ENCODE results near the gene RGPD5.
"Not testable (repeated sequence)": the region's sequence is repeated elsewhere in the genome, so short reads cannot be mapped to it uniquely, and the experiment has no call there.

The RGPD5 gene

DNA sequence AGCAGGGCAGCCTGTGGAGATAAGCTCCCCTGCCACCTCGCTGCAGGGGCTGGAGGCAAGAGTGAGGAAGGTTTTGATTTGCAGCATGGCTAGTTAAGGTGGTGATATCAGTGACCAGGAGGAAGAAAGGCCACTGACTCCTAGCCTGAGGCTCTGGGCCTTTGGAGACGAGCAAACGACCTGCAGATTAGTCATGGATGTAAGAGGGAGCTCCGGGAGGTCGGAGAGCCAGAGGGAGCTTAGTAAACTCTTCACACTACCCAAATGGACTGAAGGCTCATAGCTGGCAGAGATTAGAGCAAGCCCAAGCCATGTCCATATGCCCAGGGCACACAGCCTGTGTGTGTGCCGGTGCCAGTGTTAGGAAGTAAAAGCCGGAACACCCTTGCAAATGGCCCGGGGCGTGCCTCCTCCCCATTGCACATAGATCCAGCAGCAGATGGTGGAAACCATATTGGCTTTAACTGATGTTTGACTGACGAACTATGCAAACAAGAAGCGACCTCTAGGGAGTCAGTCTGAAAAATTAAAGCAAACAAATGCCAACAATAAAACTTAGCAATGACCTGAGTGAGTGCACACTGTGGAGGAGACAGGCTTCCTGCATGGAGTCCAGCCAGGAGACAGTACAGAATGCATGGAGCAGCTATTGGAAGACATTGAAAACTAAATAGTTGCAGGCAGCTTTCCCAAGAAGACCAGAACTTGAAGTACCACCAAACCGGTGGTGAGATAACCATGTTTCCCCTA is 2.4 kb upstream of the RGPD5 start:
- H3K9ac ChIP-seq (ENCODE audit: low read length); H3K27ac ChIP-seq (ENCODE audit: low read depth, low read length); H3K4me3 ChIP-seq (ENCODE audit: low read length); H3K4me1 ChIP-seq (ENCODE audit: control insufficient read depth, insufficient read depth, low read length); H3K36me3 ChIP-seq (ENCODE audit: control insufficient read depth, insufficient read depth, low read length); H3K27me3 ChIP-seq (ENCODE audit: control insufficient read depth, insufficient read depth, low read length): not testable (repeated sequence)

DNA sequence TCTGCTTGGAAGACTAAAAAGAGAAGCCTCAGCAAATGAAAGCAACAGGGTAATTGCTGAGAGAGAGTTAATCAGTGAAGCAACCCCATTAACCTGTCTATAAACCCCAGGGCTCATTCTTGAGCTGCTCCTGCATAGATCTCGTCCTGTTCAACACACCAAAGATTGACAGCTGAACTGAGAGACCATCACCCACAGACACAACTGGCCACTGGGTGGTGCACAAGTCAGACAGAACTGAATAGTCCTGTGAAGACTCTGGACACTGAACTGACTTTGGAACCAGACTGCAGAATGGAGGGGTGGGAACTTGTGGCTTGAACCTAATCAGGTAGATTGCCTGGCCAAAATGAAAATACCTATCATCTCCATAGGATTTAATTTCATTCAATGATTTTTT is 1.4 kb upstream of the RGPD5 start:
- not testable (repeated sequence) for H3K36me3 ChIP-seq (ENCODE audit: control insufficient read depth, insufficient read depth, low read length); H3K27ac ChIP-seq (ENCODE audit: low read depth, low read length); H3K4me3 ChIP-seq (ENCODE audit: low read length); H3K27me3 ChIP-seq (ENCODE audit: control insufficient read depth, insufficient read depth, low read length); H3K4me1 ChIP-seq (ENCODE audit: control insufficient read depth, insufficient read depth, low read length); H3K9ac ChIP-seq (ENCODE audit: low read length)

DNA sequence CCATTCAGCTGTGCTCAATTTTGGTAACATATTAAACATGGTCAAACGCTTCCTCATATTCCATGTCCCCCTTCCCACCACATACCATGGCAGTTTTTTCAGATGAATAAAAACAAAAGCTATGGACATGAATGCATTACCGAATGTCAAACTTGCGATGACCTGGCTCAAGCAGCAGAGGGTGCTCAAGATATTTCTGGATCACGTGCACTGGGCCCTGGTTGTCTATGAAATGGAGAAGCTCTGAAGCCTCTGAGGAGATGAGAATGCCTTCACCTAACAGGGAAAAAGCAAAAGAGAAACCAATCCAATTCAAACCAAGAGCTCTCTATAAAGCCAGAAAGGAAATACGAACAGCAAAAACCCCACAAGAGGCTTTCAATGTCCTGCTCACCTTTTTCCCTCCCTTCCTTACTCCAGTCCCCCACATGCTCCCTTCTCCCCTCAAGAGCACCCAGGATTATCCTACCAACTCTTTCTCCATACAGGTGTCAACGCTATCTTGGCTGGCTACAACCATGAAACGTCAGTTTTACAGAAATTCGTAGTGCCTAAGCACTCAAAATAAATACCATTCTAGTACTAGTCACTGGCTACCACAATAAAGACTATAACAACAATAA is 77.1 kb downstream of the RGPD5 start:
- not testable (repeated sequence) for H3K4me3 ChIP-seq (ENCODE audit: low read length); H3K27me3 ChIP-seq (ENCODE audit: control insufficient read depth, insufficient read depth, low read length); H3K27ac ChIP-seq (ENCODE audit: low read depth, low read length); H3K9ac ChIP-seq (ENCODE audit: low read length); H3K4me1 ChIP-seq (ENCODE audit: control insufficient read depth, insufficient read depth, low read length); H3K36me3 ChIP-seq (ENCODE audit: control insufficient read depth, insufficient read depth, low read length)

DNA sequence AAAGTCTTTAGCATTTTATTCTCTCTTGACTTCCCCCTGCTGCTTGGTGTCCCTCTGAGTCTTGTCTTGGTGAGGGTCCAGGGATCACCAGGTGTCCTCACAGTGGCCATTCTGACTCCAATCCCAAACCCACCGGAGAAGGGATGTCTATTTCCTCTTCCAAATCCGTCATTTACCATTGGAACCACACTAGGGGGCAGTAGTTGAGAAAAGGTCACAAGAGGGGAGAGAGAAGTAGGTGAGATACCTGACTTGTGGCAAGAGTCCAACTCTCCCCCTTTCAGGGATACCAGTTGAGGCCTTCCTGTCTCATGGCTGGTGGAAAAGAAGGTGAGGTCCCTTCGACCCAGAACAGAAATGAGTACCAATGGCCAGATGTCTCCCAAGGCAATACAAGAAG is 82.5 kb downstream of the RGPD5 start:
- not testable (repeated sequence) for H3K9ac ChIP-seq (ENCODE audit: low read length); H3K27me3 ChIP-seq (ENCODE audit: control insufficient read depth, insufficient read depth, low read length); H3K4me1 ChIP-seq (ENCODE audit: control insufficient read depth, insufficient read depth, low read length); H3K36me3 ChIP-seq (ENCODE audit: control insufficient read depth, insufficient read depth, low read length); H3K4me3 ChIP-seq (ENCODE audit: low read length); H3K27ac ChIP-seq (ENCODE audit: low read depth, low read length)

DNA sequence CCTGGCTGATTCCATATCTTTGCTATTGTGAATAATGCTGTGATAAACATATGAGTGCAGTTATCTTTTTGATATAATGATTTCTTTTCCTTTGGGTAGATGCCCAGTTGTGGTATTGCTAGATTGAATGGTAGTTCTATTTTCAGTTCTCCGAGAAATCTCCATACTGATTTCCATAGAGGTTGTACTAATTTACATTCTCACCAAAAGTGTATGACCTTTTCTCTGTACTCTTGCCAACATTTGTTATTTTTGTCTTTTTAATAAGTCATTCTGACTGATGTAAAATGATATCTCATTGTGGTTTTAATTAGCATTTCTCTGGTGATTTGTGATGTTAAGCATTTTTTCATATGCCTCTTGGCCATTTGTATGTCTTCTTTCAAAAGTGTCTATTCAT is 88.0 kb downstream of the RGPD5 start:
- not testable (repeated sequence) for H3K36me3 ChIP-seq (ENCODE audit: control insufficient read depth, insufficient read depth, low read length); H3K27ac ChIP-seq (ENCODE audit: low read depth, low read length); H3K4me1 ChIP-seq (ENCODE audit: control insufficient read depth, insufficient read depth, low read length); H3K27me3 ChIP-seq (ENCODE audit: control insufficient read depth, insufficient read depth, low read length); H3K4me3 ChIP-seq (ENCODE audit: low read length); H3K9ac ChIP-seq (ENCODE audit: low read length)

DNA sequence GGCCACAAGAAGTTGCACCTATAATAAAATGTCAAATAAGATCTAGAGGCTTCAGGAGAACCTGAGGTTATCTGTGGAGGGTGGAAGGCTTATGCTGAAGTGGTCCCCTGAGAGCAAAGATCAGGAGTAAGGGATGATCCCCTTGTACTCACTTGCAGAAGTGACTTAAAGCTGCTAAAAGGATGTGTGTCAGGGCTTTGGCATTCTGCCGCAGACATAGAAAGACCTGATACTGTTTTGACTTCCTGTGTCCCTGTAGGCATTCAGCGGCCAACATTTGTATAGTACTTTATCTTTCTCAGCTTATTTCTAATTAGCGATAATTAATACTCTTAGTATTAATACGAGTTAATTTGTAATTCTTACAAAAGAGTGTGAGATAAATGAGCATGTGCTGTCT is 94.3 kb downstream of the RGPD5 start:
- not testable (repeated sequence) for H3K27me3 ChIP-seq (ENCODE audit: control insufficient read depth, insufficient read depth, low read length); H3K36me3 ChIP-seq (ENCODE audit: control insufficient read depth, insufficient read depth, low read length); H3K9ac ChIP-seq (ENCODE audit: low read length); H3K27ac ChIP-seq (ENCODE audit: low read depth, low read length); H3K4me3 ChIP-seq (ENCODE audit: low read length); H3K4me1 ChIP-seq (ENCODE audit: control insufficient read depth, insufficient read depth, low read length)

DNA sequence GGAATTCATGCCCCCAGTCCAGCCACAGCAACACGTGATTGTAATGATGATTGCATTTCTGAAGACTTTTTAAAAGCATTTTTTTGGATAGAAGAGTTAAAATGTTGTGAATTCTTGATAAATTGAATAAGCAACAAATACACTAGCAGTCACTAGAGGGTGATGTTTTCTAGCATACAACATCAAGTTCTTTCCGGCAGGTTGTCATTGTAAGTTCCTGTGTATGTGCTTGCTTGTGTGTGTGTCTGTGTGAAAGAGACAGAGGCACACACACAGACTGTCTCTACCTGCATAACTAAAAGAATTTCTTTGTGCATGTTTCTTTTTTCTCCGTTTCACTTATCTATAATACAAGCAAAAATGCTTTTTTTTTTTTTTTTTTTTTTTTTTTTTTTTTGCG is 95.8 kb downstream of the RGPD5 start:
- H3K36me3 ChIP-seq (ENCODE audit: control insufficient read depth, insufficient read depth, low read length); H3K27ac ChIP-seq (ENCODE audit: low read depth, low read length); H3K27me3 ChIP-seq (ENCODE audit: control insufficient read depth, insufficient read depth, low read length); H3K4me1 ChIP-seq (ENCODE audit: control insufficient read depth, insufficient read depth, low read length); H3K4me3 ChIP-seq (ENCODE audit: low read length); H3K9ac ChIP-seq (ENCODE audit: low read length): not testable (repeated sequence)

DNA sequence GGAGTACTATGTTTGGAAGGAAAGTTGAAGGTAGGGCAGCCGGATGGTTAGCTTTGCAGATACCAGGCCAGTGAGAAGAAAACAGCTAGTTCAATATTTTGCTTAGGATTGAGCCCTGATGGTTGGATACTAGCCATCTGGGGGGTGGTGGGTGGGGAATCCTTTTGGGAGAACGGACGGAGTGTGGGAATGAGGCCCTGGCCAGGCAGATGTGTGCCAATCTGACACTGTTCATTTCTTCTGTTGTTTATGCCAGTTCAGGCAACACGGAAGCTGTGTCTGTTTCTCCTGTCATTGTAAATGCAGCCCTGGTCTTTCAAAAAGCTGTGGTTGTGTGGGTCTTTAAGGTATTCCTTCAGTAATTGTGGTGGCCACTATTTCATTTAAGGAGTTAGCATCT is 96.9 kb downstream of the RGPD5 start:
- not testable (repeated sequence) for H3K36me3 ChIP-seq (ENCODE audit: control insufficient read depth, insufficient read depth, low read length); H3K27me3 ChIP-seq (ENCODE audit: control insufficient read depth, insufficient read depth, low read length); H3K4me1 ChIP-seq (ENCODE audit: control insufficient read depth, insufficient read depth, low read length); H3K4me3 ChIP-seq (ENCODE audit: low read length); H3K27ac ChIP-seq (ENCODE audit: low read depth, low read length); H3K9ac ChIP-seq (ENCODE audit: low read length)

DNA sequence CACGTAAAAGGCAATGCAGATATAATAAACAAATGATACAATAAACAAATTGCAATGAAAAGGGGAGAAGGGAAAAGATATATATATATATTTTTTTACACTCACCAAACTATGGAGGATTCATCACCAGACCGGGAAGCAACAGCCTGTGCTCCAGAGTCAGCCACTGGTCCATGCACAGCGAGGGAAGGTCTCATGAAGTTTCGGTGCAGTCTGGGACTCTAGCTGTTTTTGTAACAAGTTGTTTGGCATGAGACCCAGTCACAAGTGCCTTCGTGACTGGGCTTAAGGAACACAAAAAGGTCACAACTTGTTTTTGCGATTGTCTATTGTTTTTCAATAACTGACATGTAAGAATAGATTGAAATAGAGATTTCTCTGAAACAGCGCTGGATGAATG is 99.6 kb downstream of the RGPD5 start:
- not testable (repeated sequence) for H3K36me3 ChIP-seq (ENCODE audit: control insufficient read depth, insufficient read depth, low read length); H3K9ac ChIP-seq (ENCODE audit: low read length); H3K27ac ChIP-seq (ENCODE audit: low read depth, low read length); H3K4me3 ChIP-seq (ENCODE audit: low read length); H3K27me3 ChIP-seq (ENCODE audit: control insufficient read depth, insufficient read depth, low read length); H3K4me1 ChIP-seq (ENCODE audit: control insufficient read depth, insufficient read depth, low read length)

DNA sequence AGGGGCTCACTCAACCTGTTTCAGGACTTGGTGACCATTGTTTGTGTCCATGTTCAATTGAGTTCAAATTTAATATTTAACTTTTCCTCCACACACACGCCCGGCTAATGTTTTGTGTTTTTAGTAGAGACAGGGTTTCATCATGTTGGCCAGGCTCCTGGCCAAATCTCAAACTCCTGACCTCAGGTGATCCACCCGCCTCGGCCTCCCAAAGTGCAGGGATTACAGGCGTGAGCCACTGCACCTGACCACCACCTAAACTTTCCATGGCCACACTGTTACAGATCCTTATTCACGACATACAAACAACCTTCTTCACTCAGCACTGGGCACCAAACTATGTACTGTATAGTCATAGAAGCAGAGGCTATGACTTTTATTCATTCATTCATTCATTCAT is 100.0 kb downstream of the RGPD5 start:
- H3K36me3 ChIP-seq (ENCODE audit: control insufficient read depth, insufficient read depth, low read length); H3K4me1 ChIP-seq (ENCODE audit: control insufficient read depth, insufficient read depth, low read length); H3K27me3 ChIP-seq (ENCODE audit: control insufficient read depth, insufficient read depth, low read length); H3K27ac ChIP-seq (ENCODE audit: low read depth, low read length); H3K9ac ChIP-seq (ENCODE audit: low read length); H3K4me3 ChIP-seq (ENCODE audit: low read length): not testable (repeated sequence)

DNA sequence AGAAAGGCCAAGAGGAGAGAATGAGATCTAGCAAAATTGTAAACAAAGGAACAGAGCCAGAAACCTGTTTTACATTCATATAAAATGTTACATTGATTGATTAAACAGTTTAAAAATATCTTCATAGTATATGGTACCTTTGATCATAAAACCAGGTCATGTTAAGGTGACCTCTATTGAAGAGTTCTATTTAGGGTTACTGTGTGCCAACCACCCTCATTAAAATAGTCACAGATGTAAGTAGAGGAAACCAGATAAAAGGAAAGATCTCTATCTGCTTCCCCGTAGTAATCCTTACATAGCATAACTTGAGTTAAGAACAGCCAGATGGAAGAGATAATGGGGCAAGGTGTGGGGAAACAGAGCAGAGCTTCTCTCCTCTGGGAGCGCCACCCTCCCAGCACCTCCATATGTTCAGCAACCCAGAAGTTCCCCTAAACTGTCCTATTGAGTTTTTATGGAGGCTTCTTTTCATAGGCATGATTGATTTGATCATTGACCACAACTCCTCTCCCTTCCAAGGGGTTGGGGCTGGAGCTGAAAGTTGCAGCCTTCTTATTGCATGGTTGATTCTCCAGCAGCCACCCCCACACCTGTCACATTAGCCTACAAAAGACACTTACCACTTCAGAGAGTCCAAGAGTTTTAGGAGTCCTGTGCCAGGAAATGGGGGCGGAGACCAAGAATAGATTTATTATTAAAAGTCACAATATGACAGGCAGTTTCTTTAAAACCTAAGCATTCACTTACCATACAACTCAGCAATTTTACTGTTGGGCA is 101.2 kb downstream of the RGPD5 start:
- H3K4me1 ChIP-seq (ENCODE audit: control insufficient read depth, insufficient read depth, low read length); H3K27me3 ChIP-seq (ENCODE audit: control insufficient read depth, insufficient read depth, low read length); H3K9ac ChIP-seq (ENCODE audit: low read length); H3K4me3 ChIP-seq (ENCODE audit: low read length); H3K27ac ChIP-seq (ENCODE audit: low read depth, low read length); H3K36me3 ChIP-seq (ENCODE audit: control insufficient read depth, insufficient read depth, low read length): not testable (repeated sequence)

DNA sequence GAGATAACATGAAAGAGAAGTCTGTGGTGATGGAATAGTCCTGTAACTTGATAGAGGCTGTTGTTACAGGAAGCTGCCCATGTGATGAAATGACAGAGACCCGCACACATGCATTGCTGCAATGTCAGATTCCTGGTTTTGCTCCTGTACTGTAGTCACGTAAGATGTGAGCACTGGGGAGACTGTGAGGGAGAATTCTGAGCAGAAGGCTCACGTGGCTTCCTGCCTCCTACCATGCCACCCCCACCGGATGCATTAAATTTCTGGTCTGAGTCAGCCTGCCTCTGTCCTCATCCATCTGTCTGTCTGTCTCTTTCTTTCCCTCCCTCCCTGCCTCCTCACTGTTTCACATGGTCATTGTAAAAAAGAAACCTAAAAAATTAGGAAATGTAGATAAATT is 102.1 kb downstream of the RGPD5 start:
- not testable (repeated sequence) for H3K27ac ChIP-seq (ENCODE audit: low read depth, low read length); H3K4me1 ChIP-seq (ENCODE audit: control insufficient read depth, insufficient read depth, low read length); H3K4me3 ChIP-seq (ENCODE audit: low read length); H3K9ac ChIP-seq (ENCODE audit: low read length); H3K27me3 ChIP-seq (ENCODE audit: control insufficient read depth, insufficient read depth, low read length); H3K36me3 ChIP-seq (ENCODE audit: control insufficient read depth, insufficient read depth, low read length)
